GM23338 (cell line): ENCODE data around the gene TAF4. TPM values are rescaled to one million over a fixed set of nuclear protein-coding genes. Genes with fewer than 3 reads are reported as not detected.
A peak's percentile ranks its signal among the peaks of the same experiment; 100 is the strongest.

Source experiments
- ATAC-seq: fragments of 200-7000 bp; cut with Tn5 transposase; 3 replicates; pipeline ENCODE4 v1.9.1; 2020
- DNase-seq: peaks from one replicate; pipeline ENCODE4 v3.0.0-alpha.2; 2015; ENCODE audit warnings: low spot score
- H2AFZ ChIP-seq: fragments of 200-600 bp; sonication (generic); 2 replicates; pipeline ENCODE4 v1.8.0; 2016; ENCODE audit warnings: antibody characterized with exemption, mild to moderate bottlenecking, moderate library complexity
- H3F3A ChIP-seq: fragments of 200-600 bp; sonication (generic); replicated peaks from 2 replicates; pipeline ENCODE4 v1.8.0; 2017; ENCODE audit warnings: antibody characterized with exemption, mixed run types, low read depth
- H3K27ac ChIP-seq: fragments of 200-600 bp; sonication (generic); 2 replicates; pipeline ENCODE4 v1.6.1; 2016; ENCODE audit warnings: low read depth
- H3K27me3 ChIP-seq: fragments of 200-600 bp; sonication (generic); 2 replicates; pipeline ENCODE4 v1.8.0; 2016; ENCODE audit warnings: mild to moderate bottlenecking, mixed run types, moderate library complexity; ENCODE audit not compliant: insufficient read depth
- H3K36me3 ChIP-seq: fragments of 200-600 bp; sonication (generic); 2 replicates; pipeline ENCODE4 v1.8.0; 2016; ENCODE audit warnings: mild to moderate bottlenecking; ENCODE audit not compliant: insufficient read depth
- H3K4me1 ChIP-seq: fragments of 200-600 bp; sonication (generic); 2 replicates; pipeline ENCODE4 v1.8.0; 2016; ENCODE audit warnings: mild to moderate bottlenecking, moderate library complexity; ENCODE audit not compliant: insufficient read depth
- H3K4me2 ChIP-seq: fragments of 200-600 bp; sonication (generic); 2 replicates; pipeline ENCODE4 v1.7.1; 2017; ENCODE audit warnings: mixed run types
- H3K4me3 ChIP-seq: fragments of 200-600 bp; sonication (generic); 2 replicates; pipeline ENCODE4 v1.6.1; 2016; ENCODE audit warnings: mixed run types
- H3K79me2 ChIP-seq: fragments of 200-600 bp; sonication (generic); replicated peaks from 2 replicates; pipeline ENCODE4 v1.8.0; 2017; ENCODE audit warnings: mild to moderate bottlenecking; ENCODE audit not compliant: insufficient read depth
- H3K9me2 ChIP-seq: fragments of 200-600 bp; sonication (generic); 2 replicates; pipeline ENCODE4 v1.8.0; 2017; ENCODE audit not compliant: insufficient read depth
- H4K20me1 ChIP-seq: fragments of 200-600 bp; sonication (generic); replicated peaks from 2 replicates; pipeline ENCODE4 v1.8.0; 2017; ENCODE audit warnings: mild to moderate bottlenecking; ENCODE audit not compliant: insufficient read depth
- H3K27ac Mint-ChIP-seq: 2 replicates; pipeline ENCODE4 v1.8.0; 2020; ENCODE audit warnings: inconsistent platforms, mild to moderate bottlenecking, moderate library complexity, mixed read lengths
- H3K27me3 Mint-ChIP-seq: 3 replicates; pipeline ENCODE4 v1.8.0; 2022; ENCODE audit warnings: low read depth, mild to moderate bottlenecking, moderate library complexity, mixed read lengths, inconsistent platforms; ENCODE audit not compliant: insufficient read depth, poor library complexity
- H3K36me3 Mint-ChIP-seq: 3 replicates; pipeline ENCODE4 v1.8.0; 2021; ENCODE audit warnings: low read depth, mild to moderate bottlenecking, inconsistent platforms, moderate library complexity, mixed read lengths
- H3K4me1 Mint-ChIP-seq: 3 replicates; pipeline ENCODE4 v1.8.0; 2020; ENCODE audit warnings: mild to moderate bottlenecking, inconsistent platforms, mixed read lengths
- H3K4me3 Mint-ChIP-seq: 3 replicates; pipeline ENCODE4 v1.8.0; 2021; ENCODE audit warnings: moderate library complexity, mild to moderate bottlenecking, inconsistent platforms, mixed read lengths
- H3K9me3 Mint-ChIP-seq: 3 replicates; pipeline ENCODE4 v1.8.0; 2020; ENCODE audit warnings: moderate library complexity, mild to moderate bottlenecking, inconsistent platforms, mixed read lengths
- EZH2 ChIP-seq: fragments of 200-600 bp; sonication (generic); IDR thresholded peaks from one replicate; pipeline ENCODE4 v1.8.0; 2017; ENCODE audit warnings: antibody characterized with exemption, mild to moderate bottlenecking, low read depth; ENCODE audit not compliant: unreplicated experiment
- POLR2AphosphoS5 ChIP-seq: IDR thresholded peaks from 2 replicates; pipeline ENCODE4 v1.6.1; 2016; ENCODE audit warnings: antibody characterized with exemption, low read depth
- REST ChIP-seq: IDR thresholded peaks from one replicate; pipeline ENCODE4 v1.6.1; 2018; ENCODE audit warnings: antibody characterized with exemption; ENCODE audit not compliant: unreplicated experiment
- STAT1 ChIP-seq: IDR thresholded peaks from one replicate; pipeline ENCODE4 v1.6.1; 2016; ENCODE audit warnings: antibody characterized with exemption; ENCODE audit not compliant: unreplicated experiment
- ZNF114 ChIP-seq: fragments of 250-450 bp; sonication (Bioruptor Pico); IDR thresholded peaks from 2 replicates; pipeline ENCODE4 v1.5.0; 2020; ENCODE audit warnings: mild to moderate bottlenecking, moderate library complexity
- polyA plus RNA-seq: library from polyadenylated mRNA; unstranded; fragments of >200 nt; fragmentation: Nextera tagmentation; extraction: Ambion mirVana; gene quantifications from 2 replicates; pipeline ENCODE4 v1.2.1, GENCODE V29; 2016
- total RNA-seq: library from RNA; depleted of rRNA; stranded (reverse); fragments of >200 nt; shearing (Covaris generic); gene quantifications from 2 replicates; pipeline ENCODE4 v1.2.3, GENCODE V29; 2014
- TF ChIP-seq, protein P1 (sequence below): fragments of 250-450 bp; sonication (Bioruptor Pico); IDR thresholded peaks from 2 replicates; pipeline ENCODE4 v1.5.0; 2020; ENCODE audit warnings: mild to moderate bottlenecking, moderate library complexity
- TF ChIP-seq, protein P2 (sequence below), 2 experiments: fragments of 200-600 bp in 1 of 2; sonication (generic) in 1 of 2; conservative IDR thresholded peaks; 2 replicates each; pipeline versions ENCODE4 v1.5.1 to v1.6.1; 2016 to 2017; ENCODE audit warnings: antibody characterized with exemption in 2 of 2, low read depth in 2 of 2, mild to moderate bottlenecking in 2 of 2, moderate library complexity in 1 of 2

The TAF4 gene
- total and polyA plus RNA-seq, 2 experiments from 2014 or later, result 7.2 to 60.0 TPM

DNA sequence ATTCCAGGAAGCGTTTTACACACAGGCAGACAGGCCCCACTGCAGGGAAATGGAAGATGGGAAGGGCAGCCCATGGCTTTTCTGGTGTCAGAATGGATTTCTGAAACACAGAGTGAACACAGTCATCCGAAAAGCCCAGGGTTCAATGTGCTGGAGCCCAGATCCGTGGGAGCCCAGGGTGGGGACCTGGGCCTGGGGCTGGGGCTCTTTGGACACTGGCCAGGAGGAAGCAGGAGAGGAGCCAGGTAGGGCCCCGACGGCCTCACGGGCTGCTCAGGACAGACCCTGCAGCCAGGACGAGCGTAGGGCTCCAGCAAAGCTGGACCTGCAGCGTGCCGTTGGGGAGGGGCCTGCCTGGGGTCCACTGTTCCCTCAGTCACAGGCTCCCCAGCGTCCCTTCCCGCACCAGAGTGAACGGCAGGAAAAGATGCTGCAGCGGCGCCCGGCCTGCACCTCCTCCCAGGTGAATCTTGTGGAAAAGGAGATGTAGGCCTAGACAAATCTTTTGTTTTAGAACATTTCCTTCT is 32.3 kb upstream of the TAF4 start:
- no peaks in the 10 kb centered on the region for H4K20me1 ChIP-seq

More for the DNA sequence above, 32.3 kb upstream of the TAF4 start:
- Mint-ChIP-seq H3K9me3 (no peaks in the 10 kb centered on the region; the same call in 2 of the 3 replicates), H3K4me1 (no peaks in the 10 kb centered on the region; the same call in 2 of the 3 replicates), H3K36me3 (no peaks in the 10 kb centered on the region; the same call in 2 of the 3 replicates), H3K27ac (no peak overlapping the region), H3K27me3 (peaks cover 8% of the 10 kb centered on the region), H3K4me3 (no peak overlapping the region)
- Histone ChIP-seq H3K27me3 (no peaks in the 10 kb centered on the region), H3K4me1 (no peaks in the 10 kb centered on the region), H3K27ac (no peak overlapping the region), H3K4me3 (no peak overlapping the region), H3K9me2 (no peaks in the 10 kb centered on the region), H3K79me2 (no peaks in the 10 kb centered on the region), H3K36me3 (no peaks in the 10 kb centered on the region), H2AFZ (no peak overlapping the region; the same call in 1 of the 2 replicates), H3F3A (no peaks in the 10 kb centered on the region), H3K4me2 (no peak overlapping the region)
- peak; percentile 68 for ATAC-seq
- TF ChIP-seq, protein P1, sequence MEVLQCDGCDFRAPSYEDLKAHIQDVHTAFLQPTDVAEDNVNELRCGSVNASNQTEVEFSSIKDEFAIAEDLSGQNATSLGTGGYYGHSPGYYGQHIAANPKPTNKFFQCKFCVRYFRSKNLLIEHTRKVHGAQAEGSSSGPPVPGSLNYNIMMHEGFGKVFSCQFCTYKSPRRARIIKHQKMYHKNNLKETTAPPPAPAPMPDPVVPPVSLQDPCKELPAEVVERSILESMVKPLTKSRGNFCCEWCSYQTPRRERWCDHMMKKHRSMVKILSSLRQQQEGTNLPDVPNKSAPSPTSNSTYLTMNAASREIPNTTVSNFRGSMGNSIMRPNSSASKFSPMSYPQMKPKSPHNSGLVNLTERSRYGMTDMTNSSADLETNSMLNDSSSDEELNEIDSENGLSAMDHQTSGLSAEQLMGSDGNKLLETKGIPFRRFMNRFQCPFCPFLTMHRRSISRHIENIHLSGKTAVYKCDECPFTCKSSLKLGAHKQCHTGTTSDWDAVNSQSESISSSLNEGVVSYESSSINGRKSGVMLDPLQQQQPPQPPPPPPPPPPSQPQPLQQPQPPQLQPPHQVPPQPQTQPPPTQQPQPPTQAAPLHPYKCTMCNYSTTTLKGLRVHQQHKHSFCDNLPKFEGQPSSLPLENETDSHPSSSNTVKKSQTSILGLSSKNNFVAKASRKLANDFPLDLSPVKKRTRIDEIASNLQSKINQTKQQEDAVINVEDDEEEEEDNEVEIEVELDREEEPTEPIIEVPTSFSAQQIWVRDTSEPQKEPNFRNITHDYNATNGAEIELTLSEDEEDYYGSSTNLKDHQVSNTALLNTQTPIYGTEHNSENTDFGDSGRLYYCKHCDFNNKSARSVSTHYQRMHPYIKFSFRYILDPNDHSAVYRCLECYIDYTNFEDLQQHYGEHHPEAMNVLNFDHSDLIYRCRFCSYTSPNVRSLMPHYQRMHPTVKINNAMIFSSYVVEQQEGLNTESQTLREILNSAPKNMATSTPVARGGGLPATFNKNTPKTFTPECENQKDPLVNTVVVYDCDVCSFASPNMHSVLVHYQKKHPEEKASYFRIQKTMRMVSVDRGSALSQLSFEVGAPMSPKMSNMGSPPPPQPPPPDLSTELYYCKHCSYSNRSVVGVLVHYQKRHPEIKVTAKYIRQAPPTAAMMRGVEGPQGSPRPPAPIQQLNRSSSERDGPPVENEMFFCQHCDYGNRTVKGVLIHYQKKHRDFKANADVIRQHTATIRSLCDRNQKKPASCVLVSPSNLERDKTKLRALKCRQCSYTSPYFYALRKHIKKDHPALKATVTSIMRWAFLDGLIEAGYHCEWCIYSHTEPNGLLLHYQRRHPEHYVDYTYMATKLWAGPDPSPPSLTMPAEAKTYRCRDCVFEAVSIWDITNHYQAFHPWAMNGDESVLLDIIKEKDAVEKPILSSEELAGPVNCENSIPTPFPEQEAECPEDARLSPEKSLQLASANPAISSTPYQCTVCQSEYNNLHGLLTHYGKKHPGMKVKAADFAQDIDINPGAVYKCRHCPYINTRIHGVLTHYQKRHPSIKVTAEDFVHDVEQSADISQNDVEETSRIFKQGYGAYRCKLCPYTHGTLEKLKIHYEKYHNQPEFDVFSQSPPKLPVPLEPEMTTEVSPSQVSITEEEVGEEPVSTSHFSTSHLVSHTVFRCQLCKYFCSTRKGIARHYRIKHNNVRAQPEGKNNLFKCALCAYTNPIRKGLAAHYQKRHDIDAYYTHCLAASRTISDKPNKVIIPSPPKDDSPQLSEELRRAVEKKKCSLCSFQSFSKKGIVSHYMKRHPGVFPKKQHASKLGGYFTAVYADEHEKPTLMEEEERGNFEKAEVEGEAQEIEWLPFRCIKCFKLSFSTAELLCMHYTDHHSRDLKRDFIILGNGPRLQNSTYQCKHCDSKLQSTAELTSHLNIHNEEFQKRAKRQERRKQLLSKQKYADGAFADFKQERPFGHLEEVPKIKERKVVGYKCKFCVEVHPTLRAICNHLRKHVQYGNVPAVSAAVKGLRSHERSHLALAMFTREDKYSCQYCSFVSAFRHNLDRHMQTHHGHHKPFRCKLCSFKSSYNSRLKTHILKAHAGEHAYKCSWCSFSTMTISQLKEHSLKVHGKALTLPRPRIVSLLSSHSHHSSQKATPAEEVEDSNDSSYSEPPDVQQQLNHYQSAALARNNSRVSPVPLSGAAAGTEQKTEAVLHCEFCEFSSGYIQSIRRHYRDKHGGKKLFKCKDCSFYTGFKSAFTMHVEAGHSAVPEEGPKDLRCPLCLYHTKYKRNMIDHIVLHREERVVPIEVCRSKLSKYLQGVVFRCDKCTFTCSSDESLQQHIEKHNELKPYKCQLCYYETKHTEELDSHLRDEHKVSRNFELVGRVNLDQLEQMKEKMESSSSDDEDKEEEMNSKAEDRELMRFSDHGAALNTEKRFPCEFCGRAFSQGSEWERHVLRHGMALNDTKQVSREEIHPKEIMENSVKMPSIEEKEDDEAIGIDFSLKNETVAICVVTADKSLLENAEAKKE, result no peak
- TF ChIP-seq STAT1, result no peak
- TF ChIP-seq REST, result no peak
- no peak for TF ChIP-seq POLR2AphosphoS5
- TF ChIP-seq, protein P2, sequence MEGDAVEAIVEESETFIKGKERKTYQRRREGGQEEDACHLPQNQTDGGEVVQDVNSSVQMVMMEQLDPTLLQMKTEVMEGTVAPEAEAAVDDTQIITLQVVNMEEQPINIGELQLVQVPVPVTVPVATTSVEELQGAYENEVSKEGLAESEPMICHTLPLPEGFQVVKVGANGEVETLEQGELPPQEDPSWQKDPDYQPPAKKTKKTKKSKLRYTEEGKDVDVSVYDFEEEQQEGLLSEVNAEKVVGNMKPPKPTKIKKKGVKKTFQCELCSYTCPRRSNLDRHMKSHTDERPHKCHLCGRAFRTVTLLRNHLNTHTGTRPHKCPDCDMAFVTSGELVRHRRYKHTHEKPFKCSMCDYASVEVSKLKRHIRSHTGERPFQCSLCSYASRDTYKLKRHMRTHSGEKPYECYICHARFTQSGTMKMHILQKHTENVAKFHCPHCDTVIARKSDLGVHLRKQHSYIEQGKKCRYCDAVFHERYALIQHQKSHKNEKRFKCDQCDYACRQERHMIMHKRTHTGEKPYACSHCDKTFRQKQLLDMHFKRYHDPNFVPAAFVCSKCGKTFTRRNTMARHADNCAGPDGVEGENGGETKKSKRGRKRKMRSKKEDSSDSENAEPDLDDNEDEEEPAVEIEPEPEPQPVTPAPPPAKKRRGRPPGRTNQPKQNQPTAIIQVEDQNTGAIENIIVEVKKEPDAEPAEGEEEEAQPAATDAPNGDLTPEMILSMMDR (conservative IDR thresholded peaks at IDR 0.05; ENCODE audit: low read depth in 2 of 2), result no peak
- TF ChIP-seq ZNF114 (CRISPR knock-in tag), result no peak
- TF ChIP-seq EZH2, result no peak
- DNase-seq, result peak; percentile 33
